ENCODE results near the gene MROH2A. TPM values are rescaled to one million over a fixed set of nuclear protein-coding genes. Genes with fewer than 3 reads are reported as not detected.

The MROH2A gene
- total RNA-seq, 4 donors from 2014 or later = 0.27 to 1.6 (median 0.35) TPM; not detected in 1

- Histone ChIP-seq H3K36me3 (peaks cover 0 to 5% (median 0%) of the 10 kb centered on the region in 3 donors), H3K27me3 (no peaks in the 10 kb centered on the region), H3K4me1 (no peaks in the 10 kb centered on the region), H3K27ac (no peak overlapping the region), H3K4me3 (no peak overlapping the region), H3K9me3 (no peaks in the 10 kb centered on the region)
- TF ChIP-seq, protein P1, sequence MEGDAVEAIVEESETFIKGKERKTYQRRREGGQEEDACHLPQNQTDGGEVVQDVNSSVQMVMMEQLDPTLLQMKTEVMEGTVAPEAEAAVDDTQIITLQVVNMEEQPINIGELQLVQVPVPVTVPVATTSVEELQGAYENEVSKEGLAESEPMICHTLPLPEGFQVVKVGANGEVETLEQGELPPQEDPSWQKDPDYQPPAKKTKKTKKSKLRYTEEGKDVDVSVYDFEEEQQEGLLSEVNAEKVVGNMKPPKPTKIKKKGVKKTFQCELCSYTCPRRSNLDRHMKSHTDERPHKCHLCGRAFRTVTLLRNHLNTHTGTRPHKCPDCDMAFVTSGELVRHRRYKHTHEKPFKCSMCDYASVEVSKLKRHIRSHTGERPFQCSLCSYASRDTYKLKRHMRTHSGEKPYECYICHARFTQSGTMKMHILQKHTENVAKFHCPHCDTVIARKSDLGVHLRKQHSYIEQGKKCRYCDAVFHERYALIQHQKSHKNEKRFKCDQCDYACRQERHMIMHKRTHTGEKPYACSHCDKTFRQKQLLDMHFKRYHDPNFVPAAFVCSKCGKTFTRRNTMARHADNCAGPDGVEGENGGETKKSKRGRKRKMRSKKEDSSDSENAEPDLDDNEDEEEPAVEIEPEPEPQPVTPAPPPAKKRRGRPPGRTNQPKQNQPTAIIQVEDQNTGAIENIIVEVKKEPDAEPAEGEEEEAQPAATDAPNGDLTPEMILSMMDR (IDR thresholded peaks at IDR 0.05) = no peak
- TF ChIP-seq POLR2A (IDR thresholded peaks at IDR 0.05) = no peak
- no peak for DNase-seq
These were observed 8.9 kb upstream of the MROH2A start for GRCh38 chr2:233769260-233769659.

DNA sequence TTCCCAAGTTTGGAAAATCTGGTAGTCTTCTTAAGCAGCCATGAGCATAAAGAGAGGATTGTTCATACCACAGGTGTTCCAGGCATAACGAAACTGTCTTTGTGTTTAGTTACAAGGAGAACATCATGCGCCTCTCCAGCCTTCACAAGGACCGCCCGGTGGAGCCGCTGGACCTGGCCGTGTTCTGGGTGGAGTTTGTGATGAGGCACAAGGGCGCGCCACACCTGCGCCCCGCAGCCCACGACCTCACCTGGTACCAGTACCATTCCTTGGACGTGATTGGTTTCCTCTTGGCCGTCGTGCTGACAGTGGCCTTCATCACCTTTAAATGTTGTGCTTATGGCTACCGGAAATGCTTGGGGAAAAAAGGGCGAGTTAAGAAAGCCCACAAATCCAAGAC is 6.0 kb upstream of the MROH2A start:
- Histone ChIP-seq H3K9me3 (no peaks in the 10 kb centered on the region), H3K27ac (no peak overlapping the region), H3K36me3 (peaks cover 0 to 5% (median 0%) of the 10 kb centered on the region in 3 donors), H3K4me1 (no peaks in the 10 kb centered on the region), H3K27me3 (no peaks in the 10 kb centered on the region), H3K4me3 (no peak overlapping the region)
- TF ChIP-seq, protein P1 (IDR thresholded peaks at IDR 0.05) = no peak
- TF ChIP-seq POLR2A (IDR thresholded peaks at IDR 0.05) = no peak
- no peak for DNase-seq

DNA sequence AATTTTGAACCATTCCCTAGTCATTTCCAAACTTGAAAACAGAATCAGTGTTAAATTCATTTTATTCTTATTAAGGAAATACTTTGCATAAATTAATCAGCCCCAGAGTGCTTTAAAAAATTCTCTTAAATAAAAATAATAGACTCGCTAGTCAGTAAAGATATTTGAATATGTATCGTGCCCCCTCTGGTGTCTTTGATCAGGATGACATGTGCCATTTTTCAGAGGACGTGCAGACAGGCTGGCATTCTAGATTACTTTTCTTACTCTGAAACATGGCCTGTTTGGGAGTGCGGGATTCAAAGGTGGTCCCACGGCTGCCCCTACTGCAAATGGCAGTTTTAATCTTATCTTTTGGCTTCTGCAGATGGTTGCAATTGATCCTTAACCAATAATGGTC is 5.5 kb upstream of the MROH2A start:
- Histone ChIP-seq H3K36me3 (peaks cover 0 to 5% (median 0%) of the 10 kb centered on the region in 3 donors), H3K27ac (no peak overlapping the region), H3K9me3 (no peaks in the 10 kb centered on the region), H3K4me1 (no peaks in the 10 kb centered on the region), H3K4me3 (no peak overlapping the region), H3K27me3 (no peaks in the 10 kb centered on the region)
- no peak for TF ChIP-seq POLR2A (IDR thresholded peaks at IDR 0.05)
- TF ChIP-seq, protein P1 (IDR thresholded peaks at IDR 0.05) = no peak
- DNase-seq = no peak

- H3K27ac ChIP-seq = no peak overlapping the region
- no peaks in the 10 kb centered on the region for H3K4me1 ChIP-seq
- TF ChIP-seq, protein P1 (IDR thresholded peaks at IDR 0.05) = no peak
- no peak for TF ChIP-seq POLR2A (IDR thresholded peaks at IDR 0.05)
- H3K9me3 ChIP-seq = no peaks in the 10 kb centered on the region
- no peaks in the 10 kb centered on the region for H3K27me3 ChIP-seq
- DNase-seq = no peak
- H3K4me3 ChIP-seq = no peak overlapping the region
- no peaks in the 10 kb centered on the region for H3K36me3 ChIP-seq
These were observed 4.3 kb upstream of the MROH2A start for GRCh38 chr2:233773854-233774253.

GRCh38 chr2:233775414-233775813 is 2.7 kb upstream of the MROH2A start:
- Histone ChIP-seq H3K4me1 (no peaks in the 10 kb centered on the region), H3K36me3 (no peaks in the 10 kb centered on the region), H3K27me3 (no peaks in the 10 kb centered on the region), H3K9me3 (no peaks in the 10 kb centered on the region), H3K4me3 (no peak overlapping the region), H3K27ac (no peak overlapping the region)
- TF ChIP-seq, protein P1 (IDR thresholded peaks at IDR 0.05) = no peak
- TF ChIP-seq POLR2A (IDR thresholded peaks at IDR 0.05) = no peak
- DNase-seq = no peak

DNA sequence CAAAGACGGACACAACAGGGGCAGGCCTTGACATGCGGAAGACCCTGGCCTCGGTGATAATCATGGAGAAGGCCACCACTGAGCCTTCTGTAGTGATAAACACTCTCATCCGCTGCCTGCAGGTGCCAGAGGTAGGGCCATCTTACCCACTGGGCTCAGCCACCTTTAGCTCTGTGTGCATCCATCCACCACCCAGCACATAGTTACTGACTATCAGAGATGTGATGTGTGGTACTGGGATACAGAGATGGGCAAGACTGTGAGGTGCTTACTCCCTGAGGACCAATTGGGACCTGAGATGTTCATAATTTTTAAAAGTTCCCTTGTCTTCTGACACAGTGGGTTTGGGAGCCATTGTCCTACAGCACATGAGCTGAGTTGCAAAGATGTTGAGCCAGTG is 1.6 kb downstream of the MROH2A start:
- Histone ChIP-seq H3K27ac (no peak overlapping the region), H3K4me1 (no peaks in the 10 kb centered on the region), H3K27me3 (no peaks in the 10 kb centered on the region), H3K36me3 (no peaks in the 10 kb centered on the region), H3K9me3 (no peaks in the 10 kb centered on the region), H3K4me3 (no peak overlapping the region)
- TF ChIP-seq, protein P1 (IDR thresholded peaks at IDR 0.05) = no peak
- no peak for TF ChIP-seq POLR2A (IDR thresholded peaks at IDR 0.05)
- DNase-seq = no peak
